Measurements from ENCODE around the gene RCBTB2.

GRCh38 chr13:48443442-48444208, 89.3 kb downstream of the RCBTB2 start:
- TF ChIP-seq CTCF (conservative IDR thresholded peaks at IDR 0.05) (no peak), ZFX (IDR thresholded peaks at IDR 0.05) (no peak)
